ENCODE measurements around the gene SARNP.

DNA sequence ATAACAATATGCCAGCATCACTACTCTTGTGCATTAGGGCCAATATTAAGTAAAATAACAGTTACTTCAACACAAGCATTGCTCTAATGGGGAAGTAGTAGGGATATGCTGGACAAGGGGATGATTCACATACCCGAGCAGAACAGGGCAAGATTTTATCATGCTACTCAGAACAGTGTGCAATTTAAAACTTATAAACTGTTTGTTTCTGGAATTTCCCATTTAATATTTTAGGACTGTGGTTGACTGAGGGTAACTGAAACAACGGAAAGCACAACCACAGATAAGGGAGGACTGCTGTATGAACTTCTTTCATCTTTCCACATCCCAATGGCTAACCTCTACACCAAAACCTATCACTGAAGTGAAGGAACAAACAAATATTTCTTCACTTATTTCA lies 36.8 kb downstream of the SARNP start:
- TF ChIP-seq CTCF (IDR thresholded peaks at IDR 0.05 in 2 of 3, conservative IDR thresholded peaks at IDR 0.05 in 1 of 3; ENCODE audit: control insufficient read depth in 2 of 3, extremely low read depth in 1 of 3, insufficient read depth in 1 of 3, low read depth in 3 of 3, low read length in 3 of 3): no peak
- no peak for TF ChIP-seq EGR1 (IDR thresholded peaks at IDR 0.05; ENCODE audit: borderline replicate concordance in 1 of 2, low read depth in 2 of 2, low read length in 2 of 2)
- TF ChIP-seq POLR2AphosphoS5 (IDR thresholded peaks at IDR 0.05; ENCODE audit: low read length): no peak
- TF ChIP-seq MTA3 (IDR thresholded peaks at IDR 0.05; ENCODE audit: borderline replicate concordance, low read length): no peak
- TF ChIP-seq EZH2 (IDR thresholded peaks at IDR 0.05; ENCODE audit: borderline replicate concordance, control insufficient read depth, low read depth, low read length): no peak
- no peak for TF ChIP-seq CREB1 (IDR thresholded peaks at IDR 0.05; ENCODE audit: low read depth)
- no peak for TF ChIP-seq RAD21 (IDR thresholded peaks at IDR 0.05; ENCODE audit: insufficient read depth, low read depth, low read length)
- no peak for TF ChIP-seq RELA (IDR thresholded peaks at IDR 0.05; ENCODE audit: borderline replicate concordance, partially characterized antibody)
- TF ChIP-seq CEBPB (IDR thresholded peaks at IDR 0.05; ENCODE audit: borderline replicate concordance in 1 of 2, low read depth in 2 of 2, low read length in 2 of 2): no peak
- no peak for TF ChIP-seq FOXK2 (IDR thresholded peaks at IDR 0.05)
- TF ChIP-seq POLR2A (IDR thresholded peaks at IDR 0.05; ENCODE audit: low read depth, low read length): no peak
- no peak for TF ChIP-seq NFXL1 (IDR thresholded peaks at IDR 0.05; ENCODE audit: borderline replicate concordance)
- TF ChIP-seq, protein P1, sequence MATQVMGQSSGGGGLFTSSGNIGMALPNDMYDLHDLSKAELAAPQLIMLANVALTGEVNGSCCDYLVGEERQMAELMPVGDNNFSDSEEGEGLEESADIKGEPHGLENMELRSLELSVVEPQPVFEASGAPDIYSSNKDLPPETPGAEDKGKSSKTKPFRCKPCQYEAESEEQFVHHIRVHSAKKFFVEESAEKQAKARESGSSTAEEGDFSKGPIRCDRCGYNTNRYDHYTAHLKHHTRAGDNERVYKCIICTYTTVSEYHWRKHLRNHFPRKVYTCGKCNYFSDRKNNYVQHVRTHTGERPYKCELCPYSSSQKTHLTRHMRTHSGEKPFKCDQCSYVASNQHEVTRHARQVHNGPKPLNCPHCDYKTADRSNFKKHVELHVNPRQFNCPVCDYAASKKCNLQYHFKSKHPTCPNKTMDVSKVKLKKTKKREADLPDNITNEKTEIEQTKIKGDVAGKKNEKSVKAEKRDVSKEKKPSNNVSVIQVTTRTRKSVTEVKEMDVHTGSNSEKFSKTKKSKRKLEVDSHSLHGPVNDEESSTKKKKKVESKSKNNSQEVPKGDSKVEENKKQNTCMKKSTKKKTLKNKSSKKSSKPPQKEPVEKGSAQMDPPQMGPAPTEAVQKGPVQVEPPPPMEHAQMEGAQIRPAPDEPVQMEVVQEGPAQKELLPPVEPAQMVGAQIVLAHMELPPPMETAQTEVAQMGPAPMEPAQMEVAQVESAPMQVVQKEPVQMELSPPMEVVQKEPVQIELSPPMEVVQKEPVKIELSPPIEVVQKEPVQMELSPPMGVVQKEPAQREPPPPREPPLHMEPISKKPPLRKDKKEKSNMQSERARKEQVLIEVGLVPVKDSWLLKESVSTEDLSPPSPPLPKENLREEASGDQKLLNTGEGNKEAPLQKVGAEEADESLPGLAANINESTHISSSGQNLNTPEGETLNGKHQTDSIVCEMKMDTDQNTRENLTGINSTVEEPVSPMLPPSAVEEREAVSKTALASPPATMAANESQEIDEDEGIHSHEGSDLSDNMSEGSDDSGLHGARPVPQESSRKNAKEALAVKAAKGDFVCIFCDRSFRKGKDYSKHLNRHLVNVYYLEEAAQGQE (IDR thresholded peaks at IDR 0.05; ENCODE audit: low read depth, low read length): no peak

Data from GM12878 (cell line).